KMS-11 (cell line): ENCODE data around the gene TBC1D32.

Experiments used
- H2AFZ ChIP-seq: fragments of 200-600 bp; sonication (generic); 2 replicates; pipeline ENCODE4 v1.6.1; 2016; ENCODE audit warnings: antibody characterized with exemption, mixed run types, low read depth
- H3K27ac ChIP-seq: fragments of 200-600 bp; sonication (generic); 2 replicates; pipeline ENCODE4 v1.6.1; 2016; ENCODE audit warnings: mild to moderate bottlenecking, mixed run types
- H3K27me3 ChIP-seq: fragments of 200-600 bp; sonication (generic); 2 replicates; pipeline ENCODE4 v1.6.1; 2017; ENCODE audit warnings: mild to moderate bottlenecking, low read depth, mixed run types, moderate library complexity; ENCODE audit not compliant: insufficient read depth
- H3K36me3 ChIP-seq: fragments of 200-600 bp; sonication (generic); 2 replicates; pipeline ENCODE4 v1.6.1; 2017; ENCODE audit warnings: mild to moderate bottlenecking, mixed run types; ENCODE audit not compliant: insufficient read depth
- H3K4me1 ChIP-seq: fragments of 200-600 bp; sonication (generic); 2 replicates; pipeline ENCODE4 v1.6.1; 2016; ENCODE audit warnings: mild to moderate bottlenecking, low read depth, mixed run types; ENCODE audit not compliant: poor library complexity, severe bottlenecking
- H3K4me2 ChIP-seq: fragments of 200-600 bp; sonication (generic); 2 replicates; pipeline ENCODE4 v1.7.0; 2016; ENCODE audit warnings: mild to moderate bottlenecking, mixed run types
- H3K4me3 ChIP-seq: fragments of 200-600 bp; sonication (generic); IDR thresholded peaks from 2 replicates; pipeline ENCODE4 v1.6.1; 2017; ENCODE audit warnings: low read depth, low read length, mixed read lengths; ENCODE audit not compliant: insufficient read depth
- H3K79me2 ChIP-seq: fragments of 200-600 bp; sonication (generic); 2 replicates; pipeline ENCODE4 v1.6.1; 2016; ENCODE audit warnings: low read depth, mixed run types; ENCODE audit not compliant: insufficient read depth
- H3K9ac ChIP-seq: fragments of 200-600 bp; sonication (generic); 2 replicates; pipeline ENCODE4 v1.6.1; 2016; ENCODE audit warnings: mild to moderate bottlenecking, mixed run types
- H4K20me1 ChIP-seq: fragments of 200-600 bp; sonication (generic); 2 replicates; pipeline ENCODE4 v1.6.1; 2016; ENCODE audit warnings: mild to moderate bottlenecking, mixed run types; ENCODE audit not compliant: insufficient read depth
- CTCF ChIP-seq: fragments of 200-600 bp; sonication (generic); conservative IDR thresholded peaks from 2 replicates; pipeline ENCODE4 v1.6.1; 2017; ENCODE audit warnings: low read depth, mild to moderate bottlenecking, antibody characterized with exemption, low read length, moderate library complexity, mixed read lengths

TBC1D32 gene

DNA sequence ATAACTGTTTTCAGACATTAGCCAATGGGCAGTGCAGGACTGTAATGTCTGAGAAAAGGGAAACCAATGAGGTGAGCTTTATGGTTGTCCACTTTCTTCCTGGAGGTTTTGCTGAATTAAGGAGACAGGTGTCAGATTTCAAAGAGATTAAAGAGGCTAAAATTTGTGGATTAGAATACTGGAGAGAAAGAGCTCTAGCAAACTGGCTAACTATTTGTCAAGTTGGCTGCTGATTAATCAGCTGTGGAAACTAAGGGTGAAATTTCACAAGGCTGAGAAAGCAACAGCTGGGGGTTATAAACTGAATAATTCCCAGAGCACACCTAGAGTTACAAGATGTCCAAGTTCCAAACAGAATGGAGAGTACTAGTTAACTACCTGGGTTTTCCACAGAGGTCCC is 198.9 kb downstream of the TBC1D32 start:
- Histone ChIP-seq H3K4me1 (no peaks in the 10 kb centered on the region), H2AFZ (no peak overlapping the region), H3K9ac (no peak overlapping the region), H4K20me1 (no peaks in the 10 kb centered on the region), H3K36me3 (no peaks in the 10 kb centered on the region), H3K4me2 (no peak overlapping the region), H3K4me3 (no peak overlapping the region), H3K27me3 (no peaks in the 10 kb centered on the region), H3K27ac (no peak overlapping the region), H3K79me2 (no peaks in the 10 kb centered on the region)
- no peak for TF ChIP-seq CTCF

GRCh38 chr6:121134922-121135321 is 199.4 kb downstream of the TBC1D32 start:
- H3K4me3 ChIP-seq: no peak overlapping the region
- no peak overlapping the region for H3K4me2 ChIP-seq
- H3K27me3 ChIP-seq: no peaks in the 10 kb centered on the region
- no peaks in the 10 kb centered on the region for H3K79me2 ChIP-seq
- H3K4me1 ChIP-seq: no peaks in the 10 kb centered on the region
- no peaks in the 10 kb centered on the region for H3K36me3 ChIP-seq
- TF ChIP-seq CTCF: no peak
- no peak overlapping the region for H3K9ac ChIP-seq
- no peaks in the 10 kb centered on the region for H4K20me1 ChIP-seq
- no peak overlapping the region for H2AFZ ChIP-seq
- no peak overlapping the region for H3K27ac ChIP-seq

- Histone ChIP-seq H3K79me2 (no peaks in the 10 kb centered on the region), H3K36me3 (no peaks in the 10 kb centered on the region), H3K27me3 (no peaks in the 10 kb centered on the region), H3K4me2 (no peak overlapping the region), H3K4me1 (no peaks in the 10 kb centered on the region), H3K27ac (no peak overlapping the region), H3K4me3 (no peak overlapping the region), H4K20me1 (no peaks in the 10 kb centered on the region), H3K9ac (no peak overlapping the region), H2AFZ (no peak overlapping the region)
- TF ChIP-seq CTCF: no peak
Observed at GRCh38 chr6:121124600-121124999, 209.7 kb downstream of the TBC1D32 start.

GRCh38 chr6:121112356-121112755 is 221.9 kb downstream of the TBC1D32 start:
- no peaks in the 10 kb centered on the region for H3K79me2 ChIP-seq
- H3K4me1 ChIP-seq: no peaks in the 10 kb centered on the region
- TF ChIP-seq CTCF: no peak

More at GRCh38 chr6:121112356-121112755, 221.9 kb downstream of the TBC1D32 start:
- Histone ChIP-seq H2AFZ (no peak overlapping the region), H3K36me3 (no peaks in the 10 kb centered on the region), H3K4me2 (no peak overlapping the region), H3K4me3 (no peak overlapping the region), H3K27ac (no peak overlapping the region), H4K20me1 (no peaks in the 10 kb centered on the region), H3K27me3 (no peaks in the 10 kb centered on the region), H3K9ac (no peak overlapping the region)
